Lung (tissue), 12 donors: ENCODE results near the gene CATSPER3. TPM values are rescaled to one million over a fixed set of nuclear protein-coding genes. Genes with fewer than 3 reads are reported as not detected.

ENCODE experiments used
- ATAC-seq: fragments of 200-7000 bp; cut with Tn5 transposase; one replicate; pipeline ENCODE4 v1.9.1; 2020; ENCODE audit warnings: moderate number of reproducible peaks; ENCODE audit not compliant: insufficient read depth, low FRiP score
- DNase-seq, 3 donors: peaks; one replicate each; pipeline ENCODE4 v3.0.0-alpha.2; 2013 to 2017
- H3K27ac ChIP-seq, 2 donors: one replicate each; pipeline ENCODE4 v1.5.1; 2013; ENCODE audit warnings: mild to moderate bottlenecking in 2 of 2, moderate library complexity in 2 of 2, control low read depth in 1 of 2, inconsistent platforms in 1 of 2, low read depth in 1 of 2, low read length in 1 of 2
- H3K27me3 ChIP-seq, 3 donors: one replicate each; pipeline ENCODE4 v1.5.1; 2013; ENCODE audit warnings: low read length in 2 of 3; ENCODE audit not compliant: control insufficient read depth in 3 of 3, insufficient read depth in 3 of 3
- H3K36me3 ChIP-seq, 4 donors: one replicate each; pipeline ENCODE4 v1.5.1; 2013; ENCODE audit warnings: low read length in 4 of 4, mild to moderate bottlenecking in 1 of 4, moderate library complexity in 1 of 4; ENCODE audit not compliant: control insufficient read depth in 4 of 4, insufficient read depth in 4 of 4
- H3K4me1 ChIP-seq, 5 donors: one replicate each; pipeline ENCODE4 v1.5.1; 2013; ENCODE audit warnings: low read length in 5 of 5, mild to moderate bottlenecking in 2 of 5, moderate library complexity in 1 of 5; ENCODE audit not compliant: control insufficient read depth in 5 of 5, insufficient read depth in 5 of 5
- H3K4me3 ChIP-seq: one replicate; pipeline ENCODE4 v1.5.1; 2013; ENCODE audit warnings: mild to moderate bottlenecking, control low read depth, moderate library complexity
- H3K9ac ChIP-seq, 2 donors: one replicate each; pipeline ENCODE4 v1.5.1; 2013; ENCODE audit warnings: low read length in 2 of 2, control low read depth in 1 of 2; ENCODE audit not compliant: insufficient read depth in 1 of 2
- H3K9me3 ChIP-seq, 4 donors: one replicate each; pipeline ENCODE4 v1.5.1; 2013; ENCODE audit warnings: low read length in 3 of 4, mild to moderate bottlenecking in 1 of 4, moderate library complexity in 1 of 4; ENCODE audit not compliant: control insufficient read depth in 4 of 4, insufficient read depth in 3 of 4
- WGBS, 2 donors: extraction: QIAGEN DNeasy Blood & Tissue Kit; methylation state at CpG; one replicate each; pipeline ENCODE4 v1.1.7; 2013; 5-methylcytosine and 5-hydroxymethylcytosine counted together
- polyA plus RNA-seq, 2 donors: library from polyadenylated mRNA; stranded (reverse); fragments of 200-250 nt; gene quantifications; one replicate each; pipeline ENCODE4 v1.2.1, GENCODE V29; 2013
- total RNA-seq, 2 donors: library from RNA; depleted of rRNA in 1 of 2; stranded (reverse); fragments of >200 nt in 1 of 2; gene quantifications; one replicate each; pipeline ENCODE4 v1.2.1, GENCODE V29; 2014 to 2021
- TF ChIP-seq, protein P1 (sequence below): IDR thresholded peaks from 2 replicates; pipeline ENCODE4 v1.5.1; 2012; ENCODE audit warnings: mild to moderate bottlenecking; ENCODE audit errors: control extremely low read depth, extremely low read depth
- donor health status: control.
- donor health status: control.
- donor health status: Bipolar disorder and iron deficiency.
- donor health status: healthy.
- donor health status: DM: yes; HTN: yes; CAD: no.

CATSPER3 gene
- total and polyA plus RNA-seq, 4 donors: 0.38 to 0.61 (median 0.49) TPM

GRCh38 chr5:134932508-134932907 lies 35.2 kb upstream of the CATSPER3 start:
- 97 to 99% methylated on average over 3 of the region's 3 CpGs for WGBS, 2 donors
- peaks cover 0 to 20% (median 3%) of the 10 kb centered on the region in 4 donors for H3K36me3 ChIP-seq

DNA sequence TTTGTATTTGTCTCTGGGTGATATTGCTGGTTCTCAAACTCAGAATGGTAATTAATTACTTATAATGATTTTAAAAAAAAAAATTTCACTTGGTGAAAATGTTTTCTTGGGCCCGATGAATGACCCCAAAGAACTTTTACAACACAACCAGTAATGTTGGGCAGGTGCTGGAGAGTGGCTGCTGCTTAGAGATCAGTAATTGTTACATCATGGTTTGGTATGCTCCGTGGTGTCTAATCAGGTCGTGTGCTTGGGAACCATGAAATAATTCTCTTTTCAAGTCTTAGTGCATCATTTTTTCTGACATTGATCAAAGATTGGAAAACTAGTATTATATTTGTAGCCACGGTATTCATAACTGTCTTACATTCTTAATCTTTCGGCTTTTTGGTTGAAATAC lies 33.5 kb upstream of the CATSPER3 start:
- DNase-seq: no peak
- TF ChIP-seq, protein P1, sequence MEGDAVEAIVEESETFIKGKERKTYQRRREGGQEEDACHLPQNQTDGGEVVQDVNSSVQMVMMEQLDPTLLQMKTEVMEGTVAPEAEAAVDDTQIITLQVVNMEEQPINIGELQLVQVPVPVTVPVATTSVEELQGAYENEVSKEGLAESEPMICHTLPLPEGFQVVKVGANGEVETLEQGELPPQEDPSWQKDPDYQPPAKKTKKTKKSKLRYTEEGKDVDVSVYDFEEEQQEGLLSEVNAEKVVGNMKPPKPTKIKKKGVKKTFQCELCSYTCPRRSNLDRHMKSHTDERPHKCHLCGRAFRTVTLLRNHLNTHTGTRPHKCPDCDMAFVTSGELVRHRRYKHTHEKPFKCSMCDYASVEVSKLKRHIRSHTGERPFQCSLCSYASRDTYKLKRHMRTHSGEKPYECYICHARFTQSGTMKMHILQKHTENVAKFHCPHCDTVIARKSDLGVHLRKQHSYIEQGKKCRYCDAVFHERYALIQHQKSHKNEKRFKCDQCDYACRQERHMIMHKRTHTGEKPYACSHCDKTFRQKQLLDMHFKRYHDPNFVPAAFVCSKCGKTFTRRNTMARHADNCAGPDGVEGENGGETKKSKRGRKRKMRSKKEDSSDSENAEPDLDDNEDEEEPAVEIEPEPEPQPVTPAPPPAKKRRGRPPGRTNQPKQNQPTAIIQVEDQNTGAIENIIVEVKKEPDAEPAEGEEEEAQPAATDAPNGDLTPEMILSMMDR: no peak
- H3K9me3 ChIP-seq: no peaks in the 10 kb centered on the region
- no peak overlapping the region for H3K9ac ChIP-seq
- peaks cover 0 to 5% (median 0%) of the 10 kb centered on the region in 5 donors for H3K4me1 ChIP-seq
- no peak overlapping the region for H3K27ac ChIP-seq
- H3K27me3 ChIP-seq: no peaks in the 10 kb centered on the region
- no peak for ATAC-seq
- WGBS, 2 donors: 92 to 95% methylated on average over 5 of the region's 5 CpGs
- H3K36me3 ChIP-seq: peaks cover 0 to 21% (median 3%) of the 10 kb centered on the region in 4 donors
- no peak overlapping the region for H3K4me3 ChIP-seq

More at GRCh38 chr5:134932508-134932907, 35.2 kb upstream of the CATSPER3 start:
- ATAC-seq: no peak
- Histone ChIP-seq H3K4me3 (no peak overlapping the region), H3K4me1 (no peaks in the 10 kb centered on the region), H3K27me3 (no peaks in the 10 kb centered on the region), H3K9ac (no peak overlapping the region), H3K9me3 (no peaks in the 10 kb centered on the region), H3K27ac (no peak overlapping the region)
- DNase-seq: no peak
- TF ChIP-seq, protein P1: no peak

DNA sequence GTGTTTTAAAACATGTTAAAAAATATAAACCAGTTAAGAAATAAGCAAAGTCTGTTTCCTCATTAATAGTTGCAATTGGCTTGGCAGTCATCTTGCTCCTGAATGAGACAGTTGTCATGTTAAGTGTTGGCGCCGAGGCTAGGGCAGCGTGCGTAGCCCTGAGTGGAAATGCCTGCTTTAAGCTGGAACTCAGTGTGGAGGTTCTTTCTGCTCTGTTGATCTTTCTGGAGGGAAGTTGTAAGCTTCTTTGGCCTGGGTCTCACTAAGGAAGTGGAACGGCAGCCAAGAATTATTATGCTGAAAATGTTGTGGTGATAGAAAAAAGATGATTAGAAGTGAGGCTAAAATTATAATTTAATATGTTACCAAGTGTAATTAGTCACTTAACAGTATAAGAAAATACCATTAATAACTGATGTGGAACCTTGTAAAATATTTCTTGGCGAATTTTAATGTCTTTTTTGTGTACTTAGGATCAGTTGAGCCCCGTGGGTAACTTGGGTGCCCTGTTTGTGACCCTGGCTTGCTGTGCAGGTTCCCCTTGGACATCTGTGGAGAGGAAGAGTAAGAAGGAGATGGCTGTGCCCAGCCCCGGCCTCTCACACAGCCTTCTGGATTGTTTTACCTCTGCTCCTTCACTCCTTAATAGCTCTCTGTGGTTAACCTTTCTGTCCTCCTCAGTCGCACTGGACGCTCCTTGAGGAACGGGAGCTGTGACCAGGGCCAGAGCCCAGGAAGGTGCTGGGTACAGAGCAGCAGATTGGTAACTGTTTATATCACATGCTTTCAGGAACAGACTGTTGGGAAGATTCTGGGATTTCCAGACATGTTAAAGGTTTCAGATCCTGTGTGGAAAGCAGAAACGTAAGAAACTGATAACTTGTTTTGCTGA lies 31.8 kb upstream of the CATSPER3 start:
- TF ChIP-seq, protein P1: no peak
- H3K9me3 ChIP-seq: no peaks in the 10 kb centered on the region
- peaks cover 0 to 13% (median 2%) of the 10 kb centered on the region in 4 donors for H3K36me3 ChIP-seq
- no peaks in the 10 kb centered on the region for H3K27me3 ChIP-seq
- WGBS, 2 donors: 80 to 86% methylated on average over 12 of the region's 12 CpGs
- peak in 1 of 3 donors; percentile 44 for DNase-seq
- no peak overlapping the region for H3K27ac ChIP-seq
- H3K4me3 ChIP-seq: no peak overlapping the region
- no peak overlapping the region for H3K9ac ChIP-seq
- peaks cover 0 to 5% (median 0%) of the 10 kb centered on the region in 5 donors for H3K4me1 ChIP-seq
- no peak for ATAC-seq
